RKO (cell line): ENCODE results near the gene TRIM24.

Source experiments
- DNase-seq: peaks from one replicate; pipeline ENCODE4 v3.0.0-alpha.2; 2016; ENCODE audit warnings: low spot score

Gene TRIM24

GRCh38 chr7:138538997-138539644 is 79.1 kb downstream of the TRIM24 start:
- DNase-seq = no peak

GRCh38 chr7:138542183-138542582 is 82.1 kb downstream of the TRIM24 start:
- DNase-seq = no peak

GRCh38 chr7:138543739-138544138 is 83.7 kb downstream of the TRIM24 start:
- DNase-seq = no peak

GRCh38 chr7:138545123-138545522 is 85.1 kb downstream of the TRIM24 start:
- DNase-seq = no peak

GRCh38 chr7:138546064-138546619 is 86.1 kb downstream of the TRIM24 start:
- no peak for DNase-seq

GRCh38 chr7:138546829-138547228 is 86.8 kb downstream of the TRIM24 start:
- DNase-seq = no peak

- DNase-seq = no peak
Measured at GRCh38 chr7:138549082-138549481, 89.0 kb downstream of the TRIM24 start.

- DNase-seq = no peak
Measured at GRCh38 chr7:138550337-138550736, 90.3 kb downstream of the TRIM24 start.

GRCh38 chr7:138551102-138551501 is 91.0 kb downstream of the TRIM24 start:
- DNase-seq = no peak

GRCh38 chr7:138553805-138554204 is 93.7 kb downstream of the TRIM24 start:
- no peak for DNase-seq

- no peak for DNase-seq
Measured at GRCh38 chr7:138554674-138555073, 94.6 kb downstream of the TRIM24 start.

- no peak for DNase-seq
Measured at GRCh38 chr7:138555684-138556083, 95.6 kb downstream of the TRIM24 start.

GRCh38 chr7:138556771-138557484 is 96.9 kb downstream of the TRIM24 start:
- no peak for DNase-seq

- DNase-seq = no peak
Measured at GRCh38 chr7:138559448-138559847, 99.4 kb downstream of the TRIM24 start.

- DNase-seq = no peak
Measured at GRCh38 chr7:138563808-138564207, 103.7 kb downstream of the TRIM24 start.

GRCh38 chr7:138564365-138564764 is 104.3 kb downstream of the TRIM24 start:
- DNase-seq = no peak

- no peak for DNase-seq
Measured at GRCh38 chr7:138565071-138565450, 105.0 kb downstream of the TRIM24 start.

- peak; percentile 45 for DNase-seq
Measured at GRCh38 chr7:138565451-138566114, 105.5 kb downstream of the TRIM24 start.

- no peak for DNase-seq
Measured at GRCh38 chr7:138568655-138569054, 108.6 kb downstream of the TRIM24 start.

- no peak for DNase-seq
Measured at GRCh38 chr7:138569418-138569817, 109.4 kb downstream of the TRIM24 start.

GRCh38 chr7:138570715-138571114 is 110.7 kb downstream of the TRIM24 start:
- no peak for DNase-seq

GRCh38 chr7:138573741-138574140 is 113.7 kb downstream of the TRIM24 start:
- DNase-seq = no peak

- DNase-seq = no peak
Measured at GRCh38 chr7:138575897-138576428, 115.9 kb downstream of the TRIM24 start.
